ENCODE results near the gene ITPA.
"Not testable (repeated sequence)": the region's sequence is repeated elsewhere in the genome, so short reads cannot be mapped to it uniquely, and the experiment has no call there.

ITPA gene

DNA sequence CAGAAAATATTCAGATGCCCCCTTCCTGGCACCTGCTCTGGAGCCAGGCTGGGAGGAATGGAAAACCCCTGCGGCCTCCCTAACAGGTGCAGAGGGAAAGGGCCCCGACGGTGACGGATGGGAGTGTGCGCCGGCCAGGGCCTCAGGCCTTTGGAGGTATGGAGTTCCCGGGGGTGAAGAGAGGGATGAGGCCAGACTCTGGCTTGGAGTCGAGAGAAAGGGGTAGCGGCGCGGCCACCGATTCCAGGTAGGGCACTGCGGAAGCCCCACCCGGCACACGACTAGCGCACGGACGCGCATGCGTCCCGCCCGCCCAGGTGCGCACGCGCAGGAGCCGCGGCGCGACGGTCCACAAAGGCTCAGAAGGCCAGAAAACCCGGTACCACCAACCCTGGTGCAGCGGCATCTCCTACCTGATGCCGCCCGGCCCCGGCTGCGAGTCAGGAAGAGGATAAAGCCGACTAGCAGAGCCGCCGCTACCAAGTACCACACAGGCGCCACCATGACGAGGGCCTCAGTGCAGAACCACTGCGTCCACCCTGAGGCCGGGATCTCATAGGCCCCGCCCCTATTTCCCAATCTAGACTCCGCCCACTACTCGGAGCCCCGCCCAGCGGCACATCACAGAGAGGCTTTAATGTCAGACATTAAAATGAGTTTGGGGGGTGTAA is 5.0 kb upstream of the ITPA start, which contains the start of gene DDRGK1:
DDRGK1 (minus strand) TSS at position 559 of the 671 bp plus-strand sequence; CDS start at position 504, 55 bp downstream.
- DNase-seq = peak; percentile 98
- Mint-ChIP-seq H3K4me1 (ENCODE audit: low read depth) (peaks cover 18% of the 10 kb centered on the region), H3K36me3 (ENCODE audit: low read depth) (peaks cover 52% of the 10 kb centered on the region), H3K27ac (peak within 1 kb of the TSS; percentile 98), H3K9me3 (no peaks in the 10 kb centered on the region), H3K4me3 (peak within 1 kb of the TSS; percentile 97), H3K27me3 (no peaks in the 10 kb centered on the region)

DNA sequence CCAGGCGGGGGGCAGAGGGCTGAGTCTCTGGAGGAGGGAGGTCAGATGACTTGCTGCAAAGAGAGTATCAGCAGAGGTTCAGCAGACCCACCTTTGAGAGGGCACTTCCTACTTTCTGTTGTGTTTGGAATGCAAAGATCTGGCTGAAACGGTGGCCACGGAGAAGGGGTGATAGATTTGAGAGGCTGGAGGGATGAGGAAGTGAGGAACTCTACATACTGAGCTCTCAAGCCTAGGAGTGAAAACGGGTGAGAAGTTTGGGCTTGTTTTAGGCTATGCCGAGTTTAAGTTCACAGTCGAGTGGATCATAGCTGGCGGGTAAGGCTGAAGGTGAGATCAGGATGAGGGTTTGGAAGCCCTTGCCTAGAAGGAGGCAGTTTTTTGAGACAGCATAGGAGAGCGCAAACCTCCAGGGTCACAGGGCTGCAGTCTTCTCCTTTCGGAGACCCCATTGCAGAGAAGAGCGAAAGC is 477 bp upstream of the ITPA start:
- Mint-ChIP-seq H3K9me3 (no peaks in the 10 kb centered on the region), H3K36me3 (ENCODE audit: low read depth) (peaks cover 43% of the 10 kb centered on the region), H3K27me3 (no peaks in the 10 kb centered on the region), H3K4me3 (peak overlapping the region; percentile 100), H3K4me1 (ENCODE audit: low read depth) (peaks cover 24% of the 10 kb centered on the region), H3K27ac (peak overlapping the region; percentile 98)
- DNase-seq = no peak

DNA sequence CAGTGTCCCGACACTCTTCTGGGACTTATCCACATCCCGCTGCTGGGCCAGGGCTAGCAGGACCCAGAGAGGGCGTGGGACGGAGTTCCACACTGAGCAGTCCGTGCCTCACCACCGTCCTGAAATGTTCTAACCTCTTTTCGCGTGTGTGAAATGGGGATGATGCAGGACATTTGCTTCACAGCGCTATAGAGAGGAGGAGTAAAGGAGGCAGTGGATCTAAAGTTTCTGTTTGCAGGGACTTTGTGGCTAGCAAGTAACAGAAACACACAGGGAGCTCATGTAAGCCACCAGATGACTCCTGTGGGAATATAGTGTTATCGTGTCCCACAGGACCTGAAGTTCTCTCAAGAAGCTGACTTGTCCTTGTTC is 634 bp downstream of the ITPA start:
- DNase-seq = no peak
- Mint-ChIP-seq H3K4me1 (ENCODE audit: low read depth) (peaks cover 23% of the 10 kb centered on the region), H3K9me3 (no peaks in the 10 kb centered on the region), H3K36me3 (ENCODE audit: low read depth) (peaks cover 43% of the 10 kb centered on the region), H3K27ac (peak overlapping the region; percentile 98), H3K27me3 (no peaks in the 10 kb centered on the region), H3K4me3 (peak overlapping the region; percentile 100)

DNA sequence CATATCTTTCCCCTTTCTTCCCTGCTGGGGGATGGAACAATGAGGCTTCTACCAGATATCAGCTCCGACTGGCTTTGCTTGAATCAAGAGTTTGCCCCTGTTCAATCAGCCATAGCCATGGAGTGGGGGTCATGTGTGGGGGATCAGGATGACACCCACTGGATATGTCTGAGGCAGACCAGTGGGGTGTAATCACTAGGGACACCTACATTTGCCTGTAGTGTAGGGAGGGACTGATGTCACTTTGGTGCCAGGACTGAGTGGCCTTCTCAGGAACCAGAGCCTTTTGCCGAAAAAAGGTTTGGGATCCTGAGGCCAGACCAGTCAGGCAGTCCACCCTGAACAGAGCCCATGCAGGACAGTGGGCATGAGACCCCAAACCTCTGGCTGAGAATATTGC is 1.0 kb downstream of the ITPA start:
- peak overlapping the region; percentile 100 for H3K4me3 Mint-ChIP-seq
- H3K9me3 Mint-ChIP-seq = no peaks in the 10 kb centered on the region
- H3K27me3 Mint-ChIP-seq = no peaks in the 10 kb centered on the region
- no peak for DNase-seq
- H3K4me1 Mint-ChIP-seq (ENCODE audit: low read depth) = peaks cover 23% of the 10 kb centered on the region
- H3K36me3 Mint-ChIP-seq (ENCODE audit: low read depth) = peaks cover 47% of the 10 kb centered on the region
- peak overlapping the region; percentile 98 for H3K27ac Mint-ChIP-seq

DNA sequence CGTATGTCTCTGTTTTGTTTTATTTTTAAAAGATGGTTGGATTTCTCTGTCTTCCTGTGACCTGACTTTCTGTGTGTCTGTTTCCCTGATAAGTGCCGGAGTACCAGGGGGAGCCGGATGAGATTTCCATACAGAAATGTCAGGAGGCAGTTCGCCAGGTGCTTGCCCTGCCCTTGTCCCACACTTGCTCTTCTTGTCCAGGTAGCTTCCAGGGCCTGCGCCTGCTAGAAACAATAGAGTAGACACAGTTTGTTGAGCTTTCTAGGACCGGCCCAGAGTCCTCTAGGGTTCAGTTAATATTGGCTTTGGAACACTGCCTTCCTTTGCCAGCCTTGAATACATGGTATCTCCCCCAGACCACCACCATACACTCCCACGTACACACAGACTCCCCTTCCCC is 3.9 kb downstream of the ITPA start:
- Mint-ChIP-seq H3K4me3 (no peak overlapping the region), H3K4me1 (ENCODE audit: low read depth) (peaks cover 22% of the 10 kb centered on the region), H3K27ac (no peak overlapping the region), H3K36me3 (ENCODE audit: low read depth) (peaks cover 62% of the 10 kb centered on the region), H3K27me3 (no peaks in the 10 kb centered on the region), H3K9me3 (no peaks in the 10 kb centered on the region)
- no peak for DNase-seq

DNA sequence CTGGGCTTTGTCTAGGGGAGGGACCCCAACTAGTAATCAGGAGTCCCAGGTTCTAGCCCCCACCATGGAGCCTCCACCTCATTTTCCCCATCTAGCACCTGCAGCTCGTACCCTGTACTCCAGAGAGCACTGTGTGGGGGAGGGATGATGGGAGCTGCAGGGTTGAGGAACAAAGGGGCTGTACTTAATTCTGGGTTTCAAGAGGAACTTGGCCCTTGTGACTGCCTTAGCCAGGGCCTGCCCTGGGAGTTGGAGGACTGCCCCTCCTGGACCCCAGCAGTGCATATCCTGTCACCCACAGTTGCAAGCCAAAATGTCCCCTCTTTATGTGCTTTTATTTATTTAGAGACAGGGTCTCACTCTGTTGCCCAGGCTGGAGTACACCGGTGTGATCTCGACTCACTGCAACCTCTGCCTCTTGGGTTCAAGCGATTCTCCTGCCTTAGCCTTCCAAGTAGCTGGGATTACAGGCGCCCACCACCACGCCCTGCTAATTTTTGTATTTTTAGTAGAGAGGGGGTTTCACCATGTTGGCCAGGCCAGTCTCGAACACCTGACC is 6.1 kb downstream of the ITPA start:
- Mint-ChIP-seq H3K36me3 (ENCODE audit: low read depth) (peaks cover 65% of the 10 kb centered on the region), H3K4me1 (ENCODE audit: low read depth) (peaks cover 12% of the 10 kb centered on the region)
- H3K27me3 Mint-ChIP-seq, DNase-seq, H3K27ac Mint-ChIP-seq, H3K9me3 Mint-ChIP-seq, H3K4me3 Mint-ChIP-seq: not testable (repeated sequence)

DNA sequence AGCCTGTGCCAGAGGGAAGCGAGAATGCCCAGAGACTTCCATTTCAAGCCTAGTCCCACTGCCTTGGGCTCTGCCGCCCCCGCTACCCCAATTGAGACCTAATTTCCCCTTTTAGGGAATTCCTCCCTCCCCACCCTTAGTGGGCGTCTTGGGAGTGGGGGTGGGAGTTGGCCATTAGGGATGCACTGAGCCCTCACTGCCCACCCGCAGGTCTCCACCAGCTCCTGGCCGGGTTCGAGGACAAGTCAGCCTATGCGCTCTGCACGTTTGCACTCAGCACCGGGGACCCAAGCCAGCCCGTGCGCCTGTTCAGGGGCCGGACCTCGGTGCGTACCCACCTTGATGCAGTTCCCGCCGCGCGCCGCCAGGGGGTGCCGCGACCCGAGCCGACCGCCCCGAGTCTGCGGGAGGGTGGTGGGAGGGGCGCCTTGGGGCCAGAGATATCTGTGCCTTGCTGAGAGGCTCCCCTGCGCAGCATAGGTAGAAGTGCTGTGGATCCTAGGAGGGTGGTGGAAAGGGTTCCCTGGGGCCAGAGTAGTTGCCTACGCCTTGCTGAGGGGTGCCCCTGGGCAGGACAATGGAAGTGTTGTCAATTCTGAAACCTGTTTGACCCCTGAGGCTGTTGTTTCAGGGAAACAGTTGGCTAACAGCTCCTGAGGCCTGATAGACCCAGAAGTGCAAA is 9.2 kb downstream of the ITPA start:
- H3K4me3 Mint-ChIP-seq = no peak overlapping the region
- H3K9me3 Mint-ChIP-seq = no peaks in the 10 kb centered on the region
- no peak overlapping the region for H3K27ac Mint-ChIP-seq
- peaks cover 80% of the 10 kb centered on the region for H3K36me3 Mint-ChIP-seq (ENCODE audit: low read depth)
- H3K4me1 Mint-ChIP-seq (ENCODE audit: low read depth) = peaks cover 21% of the 10 kb centered on the region
- H3K27me3 Mint-ChIP-seq = no peaks in the 10 kb centered on the region
- DNase-seq = peak; percentile 87

DNA sequence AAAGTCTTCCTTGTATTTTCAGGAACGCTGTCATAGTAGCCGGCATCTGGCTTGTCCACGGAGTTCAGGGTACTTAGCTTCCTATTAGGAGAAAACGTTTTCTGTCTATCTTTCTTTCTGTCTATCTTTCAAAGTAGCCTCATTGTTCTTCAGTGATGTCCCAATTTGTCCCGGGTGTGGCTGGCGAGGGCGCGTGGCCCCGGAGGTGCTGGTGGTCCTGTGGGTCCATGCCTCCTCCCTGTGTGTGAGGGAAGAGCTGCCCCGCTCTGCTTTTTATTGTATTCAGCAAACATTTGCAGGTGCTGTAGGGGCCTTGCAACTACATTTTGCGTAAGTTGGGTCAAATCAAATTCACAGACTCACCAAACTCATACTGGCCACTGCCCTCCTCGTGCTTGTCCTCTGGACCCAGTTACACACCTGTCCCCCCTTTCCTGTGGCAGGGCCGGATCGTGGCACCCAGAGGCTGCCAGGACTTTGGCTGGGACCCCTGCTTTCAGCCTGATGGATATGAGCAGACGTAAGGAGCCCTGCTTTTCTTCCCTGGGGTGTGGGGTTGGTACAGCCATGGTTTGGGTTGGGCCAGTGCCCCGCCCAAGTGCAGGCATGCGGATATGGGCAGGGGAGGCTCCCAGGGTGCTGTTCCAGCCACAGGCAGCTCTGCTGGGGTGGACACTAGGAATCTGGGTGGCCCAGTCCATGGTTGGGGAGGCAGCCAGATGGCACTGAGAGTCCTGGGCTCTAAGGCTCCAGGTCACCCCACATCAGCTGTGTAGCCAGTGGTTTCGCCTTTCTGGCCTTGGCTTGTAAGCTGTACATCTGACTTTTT is 12.3 kb downstream of the ITPA start:
- no peaks in the 10 kb centered on the region for H3K9me3 Mint-ChIP-seq

DNA sequence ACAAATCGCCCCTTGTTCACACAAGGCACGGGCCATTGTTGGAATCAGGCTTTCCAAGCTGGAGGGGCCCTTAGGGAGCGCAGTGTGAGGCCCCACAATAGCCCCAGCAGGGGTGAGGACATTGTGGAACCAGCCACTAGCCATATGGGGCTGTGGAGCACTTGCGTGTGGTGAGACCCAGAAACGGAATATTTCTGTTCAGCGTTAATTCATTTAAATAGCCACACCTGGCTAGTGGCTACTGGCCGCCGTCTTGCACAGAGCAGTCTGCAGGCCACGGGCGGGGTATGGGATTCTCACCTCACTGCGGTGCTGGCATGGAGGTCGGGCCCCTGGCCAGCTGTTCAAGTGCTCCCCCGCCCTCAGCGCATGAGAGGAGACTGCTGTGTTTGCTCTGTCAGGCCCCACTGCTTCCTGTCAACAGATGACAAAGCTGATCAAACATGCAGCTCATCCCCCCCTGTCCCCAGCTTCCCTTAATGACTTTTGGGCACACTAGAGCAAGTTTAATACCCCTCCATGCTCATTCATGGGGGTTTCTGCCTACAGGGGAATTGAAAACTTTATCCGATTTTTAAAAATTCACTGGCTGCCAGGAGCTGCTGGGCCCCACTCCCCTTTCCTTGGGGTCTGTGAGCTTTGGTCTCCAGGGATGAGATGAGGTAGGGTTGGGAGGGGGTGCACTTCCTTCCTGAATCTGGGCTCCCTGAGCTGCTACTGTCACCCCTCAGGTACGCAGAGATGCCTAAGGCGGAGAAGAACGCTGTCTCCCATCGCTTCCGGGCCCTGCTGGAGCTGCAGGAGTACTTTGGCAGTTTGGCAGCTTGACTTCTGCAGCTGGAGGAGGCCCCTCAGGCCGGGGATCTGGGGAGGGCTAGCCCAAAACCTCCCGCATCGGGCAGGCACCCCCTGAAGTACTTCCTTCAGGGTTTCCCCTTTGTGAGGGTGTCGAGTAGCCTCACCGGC is 13.6 kb downstream of the ITPA start:
- DNase-seq = no peak
- Mint-ChIP-seq H3K4me3 (no peak overlapping the region), H3K4me1 (ENCODE audit: low read depth) (peaks cover 29% of the 10 kb centered on the region), H3K27me3 (no peaks in the 10 kb centered on the region), H3K27ac (peak overlapping the region; percentile 72), H3K36me3 (ENCODE audit: low read depth) (peaks cover 70% of the 10 kb centered on the region), H3K9me3 (no peaks in the 10 kb centered on the region)

More for the DNA sequence above, 12.3 kb downstream of the ITPA start:
- DNase-seq = no peak
- H3K4me3 Mint-ChIP-seq = no peak overlapping the region
- no peak overlapping the region for H3K27ac Mint-ChIP-seq
- peaks cover 69% of the 10 kb centered on the region for H3K36me3 Mint-ChIP-seq (ENCODE audit: low read depth)
- H3K4me1 Mint-ChIP-seq (ENCODE audit: low read depth) = peaks cover 29% of the 10 kb centered on the region
- no peaks in the 10 kb centered on the region for H3K27me3 Mint-ChIP-seq

DNA sequence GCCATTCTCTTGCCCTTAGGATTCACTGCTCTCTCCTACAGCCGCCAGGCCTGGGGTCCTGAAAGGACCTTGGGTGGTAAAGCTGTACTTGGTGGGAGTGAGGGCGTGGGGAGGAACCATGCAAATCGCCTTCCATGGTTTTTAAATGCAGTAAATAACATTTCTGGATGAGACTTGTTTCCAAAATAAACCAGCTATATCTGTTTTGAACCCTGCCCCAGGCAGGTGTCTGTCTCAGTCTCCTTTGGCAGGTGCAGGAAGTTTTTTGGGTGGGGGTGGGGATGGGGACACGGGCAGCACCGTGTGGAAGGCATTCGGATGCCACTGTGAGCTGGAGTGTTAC is 14.3 kb downstream of the ITPA start:
- no peak for DNase-seq
- no peak overlapping the region for H3K4me3 Mint-ChIP-seq
- H3K4me1 Mint-ChIP-seq (ENCODE audit: low read depth) = peaks cover 28% of the 10 kb centered on the region
- no peaks in the 10 kb centered on the region for H3K27me3 Mint-ChIP-seq
- peak overlapping the region; percentile 72 for H3K27ac Mint-ChIP-seq
- peaks cover 66% of the 10 kb centered on the region for H3K36me3 Mint-ChIP-seq (ENCODE audit: low read depth)
- H3K9me3 Mint-ChIP-seq = no peaks in the 10 kb centered on the region

DNA sequence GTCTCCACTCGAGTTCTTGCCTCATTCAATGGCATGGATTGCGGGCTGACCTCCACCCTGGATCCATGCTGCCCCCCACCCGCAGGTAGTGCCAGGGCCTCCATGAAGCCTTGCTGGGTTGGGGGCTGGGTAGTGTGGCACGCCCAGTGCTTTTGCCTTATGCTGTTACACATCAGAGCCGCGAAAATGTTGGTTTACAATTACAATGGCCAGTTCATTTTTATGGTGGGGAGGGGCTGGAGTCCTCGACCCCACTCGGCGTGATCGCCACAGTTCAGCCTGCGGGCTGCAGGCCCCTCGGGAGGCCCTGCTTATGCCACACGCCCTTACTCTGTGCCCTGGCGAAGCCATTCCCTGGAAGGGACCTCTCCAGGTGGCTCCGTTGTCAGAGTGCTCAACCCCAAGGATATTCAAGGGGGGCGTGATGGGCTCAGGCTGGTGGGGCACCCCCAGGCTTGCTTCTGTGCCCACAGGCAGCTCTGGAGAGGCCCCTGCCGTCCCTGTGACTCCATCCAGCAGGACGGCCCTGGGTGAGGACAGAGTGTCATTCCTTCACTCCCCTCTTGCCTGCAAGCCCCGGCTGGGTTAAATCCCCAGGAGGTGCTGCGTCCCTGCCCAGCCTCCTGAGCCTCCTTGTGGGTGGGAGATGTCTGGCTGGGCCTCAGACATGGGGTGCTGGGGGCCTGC is 14.8 kb downstream of the ITPA start:
- no peaks in the 10 kb centered on the region for H3K9me3 Mint-ChIP-seq
- no peak for DNase-seq
- H3K36me3 Mint-ChIP-seq (ENCODE audit: low read depth) = peaks cover 64% of the 10 kb centered on the region
- no peaks in the 10 kb centered on the region for H3K27me3 Mint-ChIP-seq
- H3K4me3 Mint-ChIP-seq = no peak overlapping the region
- peaks cover 27% of the 10 kb centered on the region for H3K4me1 Mint-ChIP-seq (ENCODE audit: low read depth)
- peak overlapping the region; percentile 37 for H3K27ac Mint-ChIP-seq

DNA sequence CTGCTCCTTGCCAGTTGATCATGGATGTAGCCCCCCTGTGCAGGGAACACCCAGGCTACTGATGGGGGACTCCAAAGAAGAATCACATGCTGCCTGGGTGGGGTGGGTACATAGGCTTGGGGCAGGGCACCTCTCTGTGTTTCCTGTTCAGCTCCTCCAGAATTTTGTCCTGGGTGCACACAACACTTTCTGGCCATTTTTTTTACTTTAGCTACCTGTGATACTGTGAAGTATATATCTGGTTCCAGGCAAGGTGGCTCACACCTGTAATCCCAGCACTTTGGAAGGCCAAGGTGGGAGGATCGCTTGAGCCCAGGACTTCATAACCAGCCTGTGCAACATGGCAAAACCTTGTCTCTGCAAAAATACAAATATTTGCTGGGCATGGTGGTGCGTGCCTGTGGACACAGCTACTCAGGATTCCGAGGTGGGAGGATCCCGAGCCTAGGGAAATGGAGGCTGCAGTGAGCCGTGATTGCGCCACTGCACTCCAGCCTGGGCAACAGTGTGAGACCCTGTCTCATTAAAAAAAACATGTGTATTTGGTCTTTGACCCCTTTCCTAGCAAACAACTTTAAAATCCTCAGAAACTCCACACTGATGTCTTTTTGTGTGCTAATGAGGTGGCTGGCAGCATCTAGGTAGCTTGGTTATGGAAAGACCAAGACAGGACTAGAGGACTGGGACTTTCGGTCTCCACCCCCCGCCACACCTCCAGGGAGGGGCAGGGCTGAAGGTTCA is 15.6 kb downstream of the ITPA start:
- Mint-ChIP-seq H3K4me1 (ENCODE audit: low read depth) (peaks cover 27% of the 10 kb centered on the region), H3K4me3 (no peak overlapping the region), H3K9me3 (no peaks in the 10 kb centered on the region), H3K27me3 (no peaks in the 10 kb centered on the region), H3K36me3 (ENCODE audit: low read depth) (peaks cover 57% of the 10 kb centered on the region), H3K27ac (no peak overlapping the region)
- no peak for DNase-seq

DNA sequence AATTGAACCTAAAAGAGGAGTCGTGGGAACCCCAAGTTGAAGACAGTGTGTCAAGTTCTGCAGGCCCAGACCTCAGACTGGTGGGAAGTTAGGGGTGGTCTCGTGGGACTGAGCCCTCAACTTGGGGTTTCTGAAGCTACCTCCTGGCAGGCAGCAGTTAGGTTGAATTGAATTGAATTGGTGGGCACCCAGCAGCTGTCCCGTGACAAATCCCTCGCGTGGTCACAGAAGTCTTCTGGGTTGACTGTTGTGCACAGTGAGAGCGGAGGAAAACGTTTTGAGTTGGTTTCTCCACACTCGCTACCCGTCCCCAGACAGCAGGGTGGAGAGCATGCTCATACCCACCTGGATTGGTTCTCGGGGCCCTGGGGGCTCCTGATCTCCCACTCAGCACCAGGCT is 16.8 kb downstream of the ITPA start:
- DNase-seq = no peak
- Mint-ChIP-seq H3K4me1 (ENCODE audit: low read depth) (peaks cover 27% of the 10 kb centered on the region), H3K36me3 (ENCODE audit: low read depth) (peaks cover 44% of the 10 kb centered on the region), H3K27me3 (no peaks in the 10 kb centered on the region), H3K9me3 (no peaks in the 10 kb centered on the region), H3K4me3 (no peak overlapping the region), H3K27ac (no peak overlapping the region)
